WTC11 (cell line): ENCODE results near the gene RAB3IL1.

Experiments used
- CREM ChIP-seq: sonication (generic); formaldehyde crosslinking; IDR thresholded peaks from 2 replicates; pipeline ENCODE4 v1.8.1; 2022; ENCODE audit warnings: mild to moderate bottlenecking, missing genetic modification reagents, moderate library complexity
- CTCF ChIP-seq: fragments of 200-600 bp; IDR thresholded peaks from 2 replicates; pipeline ENCODE4 v1.8.0; 2022; ENCODE audit warnings: antibody characterized with exemption
- ETV6 ChIP-seq: sonication (generic); formaldehyde crosslinking; IDR thresholded peaks from 2 replicates; pipeline ENCODE4 v1.8.1; 2022; ENCODE audit warnings: mild to moderate bottlenecking, missing genetic modification reagents
- MAX ChIP-seq: sonication (generic); formaldehyde crosslinking; IDR thresholded peaks from 2 replicates; pipeline ENCODE4 v1.8.0; 2022; ENCODE audit warnings: mild to moderate bottlenecking, missing genetic modification reagents
- MLX ChIP-seq: sonication (generic); formaldehyde crosslinking; IDR thresholded peaks from 2 replicates; pipeline ENCODE4 v1.8.1; 2023; ENCODE audit warnings: mild to moderate bottlenecking, missing genetic modification reagents, moderate library complexity
- NFE2L1 ChIP-seq: sonication (generic); formaldehyde crosslinking; IDR thresholded peaks from 2 replicates; pipeline ENCODE4 v1.8.1; 2023; ENCODE audit warnings: missing genetic modification reagents
- SP1 ChIP-seq: sonication (generic); formaldehyde crosslinking; conservative IDR thresholded peaks from 2 replicates; pipeline ENCODE4 v1.8.1; 2022; ENCODE audit warnings: missing genetic modification reagents
- TCF7 ChIP-seq: sonication (generic); formaldehyde crosslinking; IDR thresholded peaks from 2 replicates; pipeline ENCODE4 v1.8.0; 2022; ENCODE audit warnings: mild to moderate bottlenecking, low read depth, missing genetic modification reagents, moderate library complexity
- ZNF121 ChIP-seq: sonication (generic); formaldehyde crosslinking; IDR thresholded peaks from 2 replicates; pipeline ENCODE4 v1.8.0; 2023; ENCODE audit warnings: missing genetic modification reagents
- ZNF317 ChIP-seq: sonication (generic); formaldehyde crosslinking; IDR thresholded peaks from 2 replicates; pipeline ENCODE4 v1.8.1; 2023; ENCODE audit warnings: low read depth, mild to moderate bottlenecking, moderate library complexity, missing genetic modification reagents, borderline replicate concordance

GRCh38 chr11:61903845-61904244 is 13.5 kb downstream of the RAB3IL1 start:
- no peak for TF ChIP-seq SP1
- TF ChIP-seq CREM (CRISPR knock-in tag) = no peak
- TF ChIP-seq CTCF = no peak
- no peak for TF ChIP-seq TCF7
- no peak for TF ChIP-seq ETV6
- TF ChIP-seq MLX (CRISPR knock-in tag) = no peak
- no peak for TF ChIP-seq ZNF317 (CRISPR knock-in tag)
- TF ChIP-seq NFE2L1 (CRISPR knock-in tag) = no peak
- no peak for TF ChIP-seq ZNF121 (CRISPR knock-in tag)
- TF ChIP-seq MAX (CRISPR knock-in tag) = no peak
